HepG2 (cell line): ENCODE results near the gene LRRC3C. TPM values are rescaled to one million over a fixed set of nuclear protein-coding genes. Genes with fewer than 3 reads are reported as not detected.

Experiments
- CBX2 ChIP-seq, 2 experiments: fragments of 200-600 bp in 1 of 2; sonication (generic); formaldehyde crosslinking in 1 of 2; IDR thresholded peaks; 2 replicates each; pipeline versions ENCODE4 v1.7.0 to v1.8.1; 2018 to 2022; ENCODE audit warnings: low read depth in 2 of 2, low read length in 1 of 2, mild to moderate bottlenecking in 1 of 2, missing genetic modification reagents in 1 of 2
- CEBPB ChIP-seq: IDR thresholded peaks from 2 replicates; pipeline ENCODE4 v1.6.1; 2011; ENCODE audit warnings: low read depth, low read length, improper control_type of control experiment, borderline replicate concordance
- CHD2 ChIP-seq: IDR thresholded peaks from 2 replicates; pipeline ENCODE4 v1.6.1; 2011; ENCODE audit warnings: low read depth, low read length, improper control_type of control experiment
- EED ChIP-seq: sonication (generic); formaldehyde crosslinking; IDR thresholded peaks from 2 replicates; pipeline ENCODE4 v1.5.0; 2020; ENCODE audit warnings: mild to moderate bottlenecking, missing genetic modification reagents
- FLYWCH1 ChIP-seq: sonication (generic); formaldehyde crosslinking; IDR thresholded peaks from 2 replicates; pipeline ENCODE4 v1.8.1; 2023; ENCODE audit warnings: mild to moderate bottlenecking, missing genetic modification reagents
- GABPA ChIP-seq, 2 experiments: IDR thresholded peaks; 2 replicates each; pipeline ENCODE4 v1.6.1; 2011 to 2016; ENCODE audit warnings: low read depth in 2 of 2, low read length in 1 of 2, missing biosample characterization in 1 of 2, missing genetic modification characterization in 1 of 2
- GATAD1 ChIP-seq: IDR thresholded peaks from 2 replicates; pipeline ENCODE4 v1.6.1; 2016; ENCODE audit warnings: missing genetic modification reagents, missing compliant biosample characterization
- MBNL3 ChIP-seq: fragments of 250-450 bp; sonication (Bioruptor Pico); conservative IDR thresholded peaks from 2 replicates; pipeline ENCODE4 v1.8.0; 2022; ENCODE audit warnings: mild to moderate bottlenecking, inconsistent platforms
- PPARG ChIP-seq: conservative IDR thresholded peaks from 2 replicates; pipeline ENCODE4 v1.6.1; 2016; ENCODE audit warnings: missing biosample characterization, missing genetic modification reagents
- SOX5 ChIP-seq: IDR thresholded peaks from 2 replicates; pipeline ENCODE4 v1.6.1; 2016; ENCODE audit warnings: borderline replicate concordance
- ZC3H13 ChIP-seq: sonication (generic); formaldehyde crosslinking; IDR thresholded peaks from 2 replicates; pipeline ENCODE4 v1.8.1; 2023; ENCODE audit warnings: mild to moderate bottlenecking, missing genetic modification reagents, moderate library complexity
- ZNF12 ChIP-seq: sonication (generic); formaldehyde crosslinking; IDR thresholded peaks from 2 replicates; pipeline ENCODE4 v1.5.0; 2020; ENCODE audit warnings: missing genetic modification reagents
- ZNF878 ChIP-seq: sonication (generic); formaldehyde crosslinking; IDR thresholded peaks from 2 replicates; pipeline ENCODE4 v1.8.1; 2023; ENCODE audit warnings: mild to moderate bottlenecking, missing genetic modification reagents, moderate library complexity
- ZSCAN21 ChIP-seq: sonication (generic); formaldehyde crosslinking; IDR thresholded peaks from 2 replicates; pipeline ENCODE4 v1.8.0; 2022; ENCODE audit warnings: mild to moderate bottlenecking, missing genetic modification reagents, moderate library complexity, borderline replicate concordance
- polyA plus RNA-seq, 8 experiments: library from polyadenylated mRNA; depleted of rRNA in 3 of 8; stranded (reverse) in 7 of 8; unstranded in 1 of 8; fragments of >200 nt; fragmentation: Illumina TruSeq in 4 of 8; extraction: Trizol in 4 of 8; gene quantifications; 2 replicates each; pipeline versions ENCODE4 v1.2.1 to v1.2.3, GENCODE V29; 2011 to 2016; ENCODE audit warnings: low read depth in 4 of 8, missing spikeins in 1 of 8, mixed read lengths in 1 of 8; ENCODE audit not compliant: insufficient read depth in 1 of 8
- total RNA-seq, 5 experiments: library from RNA; depleted of rRNA; stranded (reverse); fragments of >200 nt; fragmentation: Illumina TruSeq; extraction: Trizol; gene quantifications; 2 replicates each; pipeline ENCODE4 v1.2.3, GENCODE V29; 2016; ENCODE audit warnings: low read depth in 1 of 5
- TF ChIP-seq, protein P1 (sequence below): sonication (generic); formaldehyde crosslinking; conservative IDR thresholded peaks from 2 replicates; pipeline ENCODE4 v1.5.0; 2020; ENCODE audit warnings: missing genetic modification reagents
- TF ChIP-seq, protein P2 (sequence below): sonication (generic); formaldehyde crosslinking; IDR thresholded peaks from 2 replicates; pipeline ENCODE4 v1.5.1; 2020; ENCODE audit warnings: mild to moderate bottlenecking, missing genetic modification reagents, borderline replicate concordance
- TF ChIP-seq, protein P3 (sequence below): sonication (generic); formaldehyde crosslinking; IDR thresholded peaks from 2 replicates; pipeline ENCODE4 v1.5.0; 2020; ENCODE audit warnings: mild to moderate bottlenecking, missing genetic modification reagents, borderline replicate concordance
- TF ChIP-seq, protein P4 (sequence below), 2 experiments: IDR thresholded peaks; 2 replicates each; pipeline ENCODE4 v1.6.1; 2011 to 2012; ENCODE audit warnings: low read length in 2 of 2, borderline replicate concordance in 1 of 2, low read depth in 1 of 2, mild to moderate bottlenecking in 1 of 2, moderate library complexity in 1 of 2

LRRC3C gene
- total and polyA plus RNA-seq, 2 of the 13 experiments (the other 11 are each of a cell fraction or from before 2014, with no cell fraction given): 0.17 TPM; not detected in 1

DNA sequence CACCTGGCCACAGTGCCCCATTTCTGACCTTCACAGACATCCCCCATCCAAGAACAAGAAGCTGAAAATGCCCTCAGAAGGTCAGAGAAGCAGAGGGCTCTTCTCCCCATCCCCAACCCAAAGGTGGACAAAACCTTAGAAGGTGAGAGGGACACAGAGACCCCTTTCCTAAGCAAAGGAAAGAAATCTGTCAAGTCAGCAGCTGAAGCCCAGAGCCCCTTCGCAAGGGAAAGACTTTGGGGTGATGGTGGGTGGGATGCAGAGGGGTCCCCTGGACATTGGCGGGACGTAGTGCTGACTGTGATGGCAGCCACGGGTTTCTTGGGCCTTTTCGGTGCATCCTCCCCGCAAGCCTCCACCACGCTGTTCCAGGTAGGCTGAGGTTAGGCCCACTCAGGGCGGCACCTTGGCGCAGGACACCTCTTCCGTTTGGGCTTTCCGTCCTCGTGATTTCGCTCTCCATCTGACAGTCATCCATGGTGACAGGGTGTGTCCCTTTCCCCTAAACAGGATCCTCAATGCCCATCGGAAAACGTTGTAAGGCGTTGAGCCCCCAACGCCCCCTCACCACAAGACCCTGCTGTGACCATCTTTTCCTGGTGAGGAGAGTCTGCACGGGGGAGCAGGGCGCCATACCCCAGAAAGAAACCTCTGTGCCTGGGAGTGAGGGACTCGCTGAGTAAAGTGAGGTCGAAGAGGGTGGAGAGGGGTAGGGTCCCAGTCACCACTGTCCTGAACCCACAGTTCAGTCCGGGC, 24.6 kb downstream of the LRRC3C start (continued):
- TF ChIP-seq FLYWCH1 (CRISPR knock-in tag): no peak
- TF ChIP-seq ZNF878: no peak
- no peak for TF ChIP-seq ZC3H13 (CRISPR knock-in tag)
- TF ChIP-seq GABPA (IDR thresholded peaks at IDR 0.05; ENCODE audit: low read depth, low read length): no peak
- no peak for TF ChIP-seq GABPA (CRISPR knock-in tag; IDR thresholded peaks at IDR 0.05; ENCODE audit: low read depth)
- TF ChIP-seq, protein P1, sequence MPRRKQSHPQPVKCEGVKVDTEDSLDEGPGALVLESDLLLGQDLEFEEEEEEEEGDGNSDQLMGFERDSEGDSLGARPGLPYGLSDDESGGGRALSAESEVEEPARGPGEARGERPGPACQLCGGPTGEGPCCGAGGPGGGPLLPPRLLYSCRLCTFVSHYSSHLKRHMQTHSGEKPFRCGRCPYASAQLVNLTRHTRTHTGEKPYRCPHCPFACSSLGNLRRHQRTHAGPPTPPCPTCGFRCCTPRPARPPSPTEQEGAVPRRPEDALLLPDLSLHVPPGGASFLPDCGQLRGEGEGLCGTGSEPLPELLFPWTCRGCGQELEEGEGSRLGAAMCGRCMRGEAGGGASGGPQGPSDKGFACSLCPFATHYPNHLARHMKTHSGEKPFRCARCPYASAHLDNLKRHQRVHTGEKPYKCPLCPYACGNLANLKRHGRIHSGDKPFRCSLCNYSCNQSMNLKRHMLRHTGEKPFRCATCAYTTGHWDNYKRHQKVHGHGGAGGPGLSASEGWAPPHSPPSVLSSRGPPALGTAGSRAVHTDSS (CRISPR knock-in tag): no peak
- TF ChIP-seq, protein P2, sequence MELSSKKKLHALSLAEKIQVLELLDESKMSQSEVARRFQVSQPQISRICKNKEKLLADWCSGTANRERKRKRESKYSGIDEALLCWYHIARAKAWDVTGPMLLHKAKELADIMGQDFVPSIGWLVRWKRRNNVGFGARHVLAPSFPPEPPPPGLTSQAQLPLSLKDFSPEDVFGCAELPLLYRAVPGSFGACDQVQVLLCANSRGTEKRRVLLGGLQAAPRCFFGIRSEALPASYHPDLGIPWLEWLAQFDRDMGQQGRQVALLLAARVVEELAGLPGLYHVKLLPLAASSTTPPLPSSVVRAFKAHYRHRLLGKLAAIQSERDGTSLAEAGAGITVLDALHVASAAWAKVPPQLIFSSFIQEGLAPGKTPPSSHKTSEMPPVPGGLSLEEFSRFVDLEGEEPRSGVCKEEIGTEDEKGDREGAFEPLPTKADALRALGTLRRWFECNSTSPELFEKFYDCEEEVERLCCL (CRISPR knock-in tag): 0 out of 2 replicates have a peak, but pooled peaks have one; percentile 51
- no peak for TF ChIP-seq CEBPB
- no peak for TF ChIP-seq MBNL3 (CRISPR knock-in tag)
- no peak for TF ChIP-seq CBX2 (IDR thresholded peaks at IDR 0.05; ENCODE audit: low read depth, low read length)
- TF ChIP-seq CBX2 (CRISPR knock-in tag; IDR thresholded peaks at IDR 0.05; ENCODE audit: low read depth): no peak
- no peak for TF ChIP-seq PPARG (CRISPR knock-in tag)
- TF ChIP-seq SOX5: no peak
- TF ChIP-seq, protein P3, sequence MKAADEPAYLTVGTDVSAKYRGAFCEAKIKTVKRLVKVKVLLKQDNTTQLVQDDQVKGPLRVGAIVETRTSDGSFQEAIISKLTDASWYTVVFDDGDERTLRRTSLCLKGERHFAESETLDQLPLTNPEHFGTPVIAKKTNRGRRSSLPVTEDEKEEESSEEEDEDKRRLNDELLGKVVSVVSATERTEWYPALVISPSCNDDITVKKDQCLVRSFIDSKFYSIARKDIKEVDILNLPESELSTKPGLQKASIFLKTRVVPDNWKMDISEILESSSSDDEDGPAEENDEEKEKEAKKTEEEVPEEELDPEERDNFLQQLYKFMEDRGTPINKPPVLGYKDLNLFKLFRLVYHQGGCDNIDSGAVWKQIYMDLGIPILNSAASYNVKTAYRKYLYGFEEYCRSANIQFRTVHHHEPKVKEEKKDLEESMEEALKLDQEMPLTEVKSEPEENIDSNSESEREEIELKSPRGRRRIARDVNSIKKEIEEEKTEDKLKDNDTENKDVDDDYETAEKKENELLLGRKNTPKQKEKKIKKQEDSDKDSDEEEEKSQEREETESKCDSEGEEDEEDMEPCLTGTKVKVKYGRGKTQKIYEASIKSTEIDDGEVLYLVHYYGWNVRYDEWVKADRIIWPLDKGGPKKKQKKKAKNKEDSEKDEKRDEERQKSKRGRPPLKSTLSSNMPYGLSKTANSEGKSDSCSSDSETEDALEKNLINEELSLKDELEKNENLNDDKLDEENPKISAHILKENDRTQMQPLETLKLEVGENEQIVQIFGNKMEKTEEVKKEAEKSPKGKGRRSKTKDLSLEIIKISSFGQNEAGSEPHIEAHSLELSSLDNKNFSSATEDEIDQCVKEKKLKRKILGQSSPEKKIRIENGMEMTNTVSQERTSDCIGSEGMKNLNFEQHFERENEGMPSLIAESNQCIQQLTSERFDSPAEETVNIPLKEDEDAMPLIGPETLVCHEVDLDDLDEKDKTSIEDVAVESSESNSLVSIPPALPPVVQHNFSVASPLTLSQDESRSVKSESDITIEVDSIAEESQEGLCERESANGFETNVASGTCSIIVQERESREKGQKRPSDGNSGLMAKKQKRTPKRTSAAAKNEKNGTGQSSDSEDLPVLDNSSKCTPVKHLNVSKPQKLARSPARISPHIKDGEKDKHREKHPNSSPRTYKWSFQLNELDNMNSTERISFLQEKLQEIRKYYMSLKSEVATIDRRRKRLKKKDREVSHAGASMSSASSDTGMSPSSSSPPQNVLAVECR (CRISPR knock-in tag): no peak
- no peak for TF ChIP-seq ZNF12 (CRISPR knock-in tag)
- TF ChIP-seq EED (CRISPR knock-in tag): 0 out of 2 replicates have a peak, but pooled peaks have one; percentile 15
- no peak for TF ChIP-seq ZSCAN21 (CRISPR knock-in tag)
- TF ChIP-seq CHD2: no peak
- TF ChIP-seq GATAD1 (CRISPR knock-in tag): no peak
- TF ChIP-seq, protein P4, sequence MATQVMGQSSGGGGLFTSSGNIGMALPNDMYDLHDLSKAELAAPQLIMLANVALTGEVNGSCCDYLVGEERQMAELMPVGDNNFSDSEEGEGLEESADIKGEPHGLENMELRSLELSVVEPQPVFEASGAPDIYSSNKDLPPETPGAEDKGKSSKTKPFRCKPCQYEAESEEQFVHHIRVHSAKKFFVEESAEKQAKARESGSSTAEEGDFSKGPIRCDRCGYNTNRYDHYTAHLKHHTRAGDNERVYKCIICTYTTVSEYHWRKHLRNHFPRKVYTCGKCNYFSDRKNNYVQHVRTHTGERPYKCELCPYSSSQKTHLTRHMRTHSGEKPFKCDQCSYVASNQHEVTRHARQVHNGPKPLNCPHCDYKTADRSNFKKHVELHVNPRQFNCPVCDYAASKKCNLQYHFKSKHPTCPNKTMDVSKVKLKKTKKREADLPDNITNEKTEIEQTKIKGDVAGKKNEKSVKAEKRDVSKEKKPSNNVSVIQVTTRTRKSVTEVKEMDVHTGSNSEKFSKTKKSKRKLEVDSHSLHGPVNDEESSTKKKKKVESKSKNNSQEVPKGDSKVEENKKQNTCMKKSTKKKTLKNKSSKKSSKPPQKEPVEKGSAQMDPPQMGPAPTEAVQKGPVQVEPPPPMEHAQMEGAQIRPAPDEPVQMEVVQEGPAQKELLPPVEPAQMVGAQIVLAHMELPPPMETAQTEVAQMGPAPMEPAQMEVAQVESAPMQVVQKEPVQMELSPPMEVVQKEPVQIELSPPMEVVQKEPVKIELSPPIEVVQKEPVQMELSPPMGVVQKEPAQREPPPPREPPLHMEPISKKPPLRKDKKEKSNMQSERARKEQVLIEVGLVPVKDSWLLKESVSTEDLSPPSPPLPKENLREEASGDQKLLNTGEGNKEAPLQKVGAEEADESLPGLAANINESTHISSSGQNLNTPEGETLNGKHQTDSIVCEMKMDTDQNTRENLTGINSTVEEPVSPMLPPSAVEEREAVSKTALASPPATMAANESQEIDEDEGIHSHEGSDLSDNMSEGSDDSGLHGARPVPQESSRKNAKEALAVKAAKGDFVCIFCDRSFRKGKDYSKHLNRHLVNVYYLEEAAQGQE (IDR thresholded peaks at IDR 0.05; ENCODE audit: borderline replicate concordance in 1 of 2, low read depth in 1 of 2, low read length in 2 of 2): no peak
